ENCODE data around the gene GALNT17.

The GALNT17 gene

GRCh38 chr7:71132127-71132376 lies at the start of gene GALNT17:
Gene GALNT17 (plus strand): TSS chr7:71132144.
- no peak for DNase-seq (ENCODE audit: low read depth)

GRCh38 chr7:71095266-71095860 lies 36.6 kb upstream of the GALNT17 start:
- DNase-seq (ENCODE audit: low read depth) = no peak

GRCh38 chr7:71096351-71096750 lies 35.6 kb upstream of the GALNT17 start:
- no peak for DNase-seq (ENCODE audit: low read depth)

- no peak for DNase-seq (ENCODE audit: low read depth)
These were observed 25.7 kb upstream of the GALNT17 start for GRCh38 chr7:71106226-71106625.

- DNase-seq (ENCODE audit: low read depth) = no peak
These were observed 19.5 kb upstream of the GALNT17 start for GRCh38 chr7:71112436-71112835.

- DNase-seq (ENCODE audit: low read depth) = no peak
These were observed 11.8 kb upstream of the GALNT17 start for GRCh38 chr7:71120096-71120495.

GRCh38 chr7:71129126-71129525 lies 2.8 kb upstream of the GALNT17 start:
- no peak for DNase-seq (ENCODE audit: low read depth)

GRCh38 chr7:71130031-71130679 lies 1.8 kb upstream of the GALNT17 start:
- DNase-seq (ENCODE audit: low read depth) = no peak

GRCh38 chr7:71131256-71132126 lies 453 bp upstream of the GALNT17 start:
- DNase-seq (ENCODE audit: low read depth) = no peak

- DNase-seq (ENCODE audit: low read depth) = no peak
These were observed 660 bp downstream of the GALNT17 start for GRCh38 chr7:71132377-71133231.

GRCh38 chr7:71133232-71133622 lies 1.3 kb downstream of the GALNT17 start:
- DNase-seq (ENCODE audit: low read depth) = no peak

- DNase-seq (ENCODE audit: low read depth) = no peak
These were observed 1.9 kb downstream of the GALNT17 start for GRCh38 chr7:71133856-71134255.

- no peak for DNase-seq (ENCODE audit: low read depth)
These were observed 3.2 kb downstream of the GALNT17 start for GRCh38 chr7:71135116-71135515.

- DNase-seq (ENCODE audit: low read depth) = no peak
These were observed 3.7 kb downstream of the GALNT17 start for GRCh38 chr7:71135663-71136062.

- DNase-seq (ENCODE audit: low read depth) = no peak
These were observed 5.5 kb downstream of the GALNT17 start for GRCh38 chr7:71137479-71137878.

GRCh38 chr7:71140264-71140663 lies 8.3 kb downstream of the GALNT17 start:
- DNase-seq (ENCODE audit: low read depth) = no peak

- no peak for DNase-seq (ENCODE audit: low read depth)
These were observed 13.0 kb downstream of the GALNT17 start for GRCh38 chr7:71144963-71145362.

- DNase-seq (ENCODE audit: low read depth) = no peak
These were observed 14.3 kb downstream of the GALNT17 start for GRCh38 chr7:71145906-71146901.

- DNase-seq (ENCODE audit: low read depth) = no peak
These were observed 16.2 kb downstream of the GALNT17 start for GRCh38 chr7:71148098-71148497.

- no peak for DNase-seq (ENCODE audit: low read depth)
These were observed 23.3 kb downstream of the GALNT17 start for GRCh38 chr7:71155236-71155635.

GRCh38 chr7:71157757-71158156 lies 25.8 kb downstream of the GALNT17 start:
- no peak for DNase-seq (ENCODE audit: low read depth)
